Measurements from ENCODE around the gene NCDN. TPM values are rescaled to one million over a fixed set of nuclear protein-coding genes. Genes with fewer than 3 reads are reported as not detected.

Gene NCDN
- total RNA-seq, 4 donors from 2014 or later = 8.7 to 16.8 (median 14.0) TPM

GRCh38 chr1:35531368-35531767 lies 26.2 kb upstream of the NCDN start:
- TF ChIP-seq CTCF (IDR thresholded peaks at IDR 0.05 in 4 of 5, conservative IDR thresholded peaks at IDR 0.05 in 1 of 5) (no peak), POLR2A (IDR thresholded peaks at IDR 0.05) (no peak)
- ATAC-seq (no peak), DNase-seq (no peak)
- in situ Hi-C loops (cut with MboI; ENCODE audit: low sequenced_read_pairs in 4 of 4) = no loop called here
- Histone ChIP-seq H3K36me3 (peaks cover 0 to 7% of the 10 kb centered on the region in 2 donors), H3K9me3 (no peaks in the 10 kb centered on the region), H3K27me3 (no peaks in the 10 kb centered on the region), H3K4me1 (peaks cover 15 to 50% of the 10 kb centered on the region in 2 donors), H3K4me3 (no peak overlapping the region), H3K27ac (no peak overlapping the region)
- intact Hi-C loops (cut with DNase I; ENCODE audit: low total_unique reads) = no loop called here

DNA sequence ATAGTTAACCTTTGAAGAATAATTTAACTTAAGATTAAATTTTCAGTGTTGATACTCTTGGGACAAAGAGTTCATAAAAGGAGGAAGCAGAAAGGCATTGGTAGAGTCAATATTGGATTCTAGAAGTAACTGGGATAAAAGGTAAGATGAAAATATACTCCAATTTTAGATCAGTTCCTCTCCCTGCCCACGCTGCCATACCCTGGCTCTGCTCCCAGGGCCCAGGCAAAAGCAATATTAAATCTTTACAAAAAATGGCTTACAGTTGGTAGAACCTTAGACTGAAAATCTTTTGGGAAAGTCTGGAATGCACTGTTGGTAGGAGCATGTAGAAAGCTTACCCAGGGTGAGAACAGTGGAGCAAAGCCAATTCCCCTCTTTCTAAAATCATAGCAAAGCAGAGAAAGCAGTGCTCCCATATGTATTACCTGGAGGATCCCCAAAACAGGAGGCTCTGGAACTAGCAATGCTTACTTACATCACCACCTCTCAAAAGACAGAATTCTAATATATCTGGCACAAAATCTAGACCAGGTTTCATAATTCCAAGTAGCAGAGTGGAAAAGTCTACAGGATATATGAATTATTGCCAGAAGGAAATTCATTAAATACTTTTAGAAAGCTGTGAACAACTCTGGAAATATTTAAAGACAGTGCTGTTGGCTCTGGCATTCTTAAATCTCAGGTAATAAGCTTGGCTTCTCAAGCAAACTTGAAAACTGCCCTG lies 24.9 kb upstream of the NCDN start:
- in situ Hi-C loops (cut with MboI; ENCODE audit: low sequenced_read_pairs in 4 of 4) (no loop called here), intact Hi-C loops (cut with DNase I; ENCODE audit: low total_unique reads) (no loop called here)
- TF ChIP-seq POLR2A (IDR thresholded peaks at IDR 0.05) = no peak
- no peak for TF ChIP-seq CTCF (IDR thresholded peaks at IDR 0.05 in 4 of 5, conservative IDR thresholded peaks at IDR 0.05 in 1 of 5)
- ATAC-seq = no peak
- Histone ChIP-seq H3K9me3 (no peaks in the 10 kb centered on the region), H3K36me3 (peaks cover 0 to 7% of the 10 kb centered on the region in 2 donors), H3K4me3 (no peak overlapping the region), H3K27ac (no peak overlapping the region), H3K27me3 (no peaks in the 10 kb centered on the region), H3K4me1 (peaks cover 24 to 62% of the 10 kb centered on the region in 2 donors)
- DNase-seq = no peak

GRCh38 chr1:35533586-35533985 lies 24.0 kb upstream of the NCDN start:
- no peaks in the 10 kb centered on the region for H3K27me3 ChIP-seq
- in situ Hi-C loops (cut with MboI; ENCODE audit: low sequenced_read_pairs in 4 of 4) (no loop called here), intact Hi-C loops (cut with DNase I; ENCODE audit: low total_unique reads) (no loop called here)
- ATAC-seq (no peak), DNase-seq (no peak)
- H3K27ac ChIP-seq = no peak overlapping the region
- peaks cover 0 to 7% of the 10 kb centered on the region in 2 donors for H3K36me3 ChIP-seq
- no peak overlapping the region for H3K4me3 ChIP-seq
- no peak for TF ChIP-seq CTCF (IDR thresholded peaks at IDR 0.05 in 4 of 5, conservative IDR thresholded peaks at IDR 0.05 in 1 of 5)
- TF ChIP-seq POLR2A (IDR thresholded peaks at IDR 0.05) = no peak
- H3K4me1 ChIP-seq = peaks cover 33 to 72% of the 10 kb centered on the region in 2 donors
- no peaks in the 10 kb centered on the region for H3K9me3 ChIP-seq

DNA sequence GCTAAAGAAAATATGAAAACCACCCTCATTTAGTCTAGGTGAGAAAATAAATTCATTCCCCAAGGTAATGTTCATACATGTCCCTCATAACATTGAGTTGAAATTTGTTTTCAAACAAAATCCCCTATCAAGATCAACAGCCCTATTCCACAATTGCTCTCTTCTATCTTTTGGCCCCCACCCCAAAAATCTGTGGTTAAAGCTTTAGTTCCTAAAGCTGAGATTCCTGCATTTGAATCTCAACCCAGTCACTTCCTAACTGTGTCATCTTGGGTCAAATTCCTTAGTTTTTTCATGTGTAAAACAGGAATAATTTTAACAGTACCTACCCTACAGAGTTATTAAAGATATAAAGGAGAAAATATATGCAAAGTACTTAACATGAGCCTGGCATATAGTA lies 22.4 kb upstream of the NCDN start:
- peaks cover 49 to 88% of the 10 kb centered on the region in 2 donors for H3K4me1 ChIP-seq
- ATAC-seq (no peak), DNase-seq (no peak)
- intact Hi-C loops (cut with DNase I; ENCODE audit: low total_unique reads) (no loop called here), in situ Hi-C loops (cut with MboI; ENCODE audit: low sequenced_read_pairs in 4 of 4) (no loop called here)
- no peak overlapping the region for H3K4me3 ChIP-seq
- no peak overlapping the region for H3K27ac ChIP-seq
- H3K9me3 ChIP-seq = no peaks in the 10 kb centered on the region
- H3K27me3 ChIP-seq = no peaks in the 10 kb centered on the region
- TF ChIP-seq POLR2A (IDR thresholded peaks at IDR 0.05) (no peak), CTCF (IDR thresholded peaks at IDR 0.05 in 4 of 5, conservative IDR thresholded peaks at IDR 0.05 in 1 of 5) (no peak)
- peaks cover 0 to 7% of the 10 kb centered on the region in 2 donors for H3K36me3 ChIP-seq
